HCT116 (cell line): ENCODE measurements around the gene S100A10. TPM values are rescaled to one million over a fixed set of nuclear protein-coding genes. Genes with fewer than 3 reads are reported as not detected.

Experiments used
- ATAC-seq: fragments of 200-7000 bp; cut with Tn5 transposase; 2 replicates; pipeline ENCODE4 v1.9.1; 2020; ENCODE audit warnings: mild to moderate bottlenecking, moderate library complexity
- BruUV-seq: library from RNA; stranded (reverse); fragments of 400-500 nt; replicated peaks from 2 replicates; lab custom pipeline; 2021; lab: Mats Ljungman, UMichigan
- CTCF ChIA-PET: fragments of 300-600 bp; sonication (Branson Sonifier 250); formaldehyde crosslinking; loops from one replicate; lab custom pipeline; 2021; ENCODE audit warnings: antibody characterized with exemption; lab: Charles Lee
- POLR2A ChIA-PET: fragments of 300-600, 350-600 bp; sonication (Branson Sonifier 250); formaldehyde crosslinking; loops from one replicate; lab custom pipeline; 2021; ENCODE audit warnings: antibody characterized with exemption; lab: Charles Lee
- RAD21 ChIA-PET, 2 experiments: fragments of 300-600 bp; sonication (Branson Sonifier 250); formaldehyde crosslinking; loops; one replicate each; lab custom pipeline; 2023; ENCODE audit warnings: low total read pairs in 2 of 2; ENCODE audit not compliant: uncharacterized antibody in 2 of 2, unreplicated experiment in 2 of 2, low non-redundant PET in 1 of 2; lab: Charles Lee
- DNase-seq: peaks from one replicate; pipeline ENCODE4 v3.0.0-alpha.2; 2010; ENCODE audit warnings: low read depth, low spot score
- H2AFZ ChIP-seq: fragments of 200-600 bp; shearing (Covaris generic), sonication (generic); 2 replicates; pipeline ENCODE4 v1.6.1; 2017; ENCODE audit warnings: low read depth, mixed run types, mixed read lengths, antibody characterized with exemption, low read length; ENCODE audit not compliant: poor library complexity, severe bottlenecking
- H3K27ac ChIP-seq: 2 replicates; pipeline ENCODE4 v1.5.1; 2012; ENCODE audit warnings: low read depth, low read length
- H3K27me3 ChIP-seq: fragments of 200-600 bp; sonication (generic); 2 replicates; pipeline ENCODE4 v1.6.1; 2016; ENCODE audit warnings: mixed run types, low read length, mixed read lengths; ENCODE audit not compliant: insufficient read depth
- H3K36me3 ChIP-seq, 2 experiments: fragments of 200-500 bp in 1 of 2; fragments of 200-600 bp in 1 of 2; sonication (Bioruptor generic) in 1 of 2; sonication (generic) in 1 of 2; 2 replicates each; pipeline versions ENCODE4 v1.5.1 to v1.6.1; 2014 to 2016; ENCODE audit warnings: low read length in 2 of 2, inconsistent platforms in 1 of 2, mixed read lengths in 1 of 2, mixed run types in 1 of 2; ENCODE audit not compliant: insufficient read depth in 2 of 2, control insufficient read depth in 1 of 2
- H3K4me1 ChIP-seq, 2 experiments: fragments of 200-600 bp in 1 of 2; sonication (generic) in 1 of 2; 2 replicates each; pipeline versions ENCODE4 v1.5.1 to v1.6.1; 2012 to 2017; ENCODE audit warnings: low read length in 2 of 2, inconsistent platforms in 1 of 2, mild to moderate bottlenecking in 1 of 2, mixed read lengths in 1 of 2, mixed run types in 1 of 2, moderate library complexity in 1 of 2; ENCODE audit not compliant: insufficient read depth in 2 of 2, control insufficient read depth in 1 of 2
- H3K4me2 ChIP-seq: fragments of 200-600 bp; sonication (generic); 2 replicates; pipeline ENCODE4 v1.6.1; 2017; ENCODE audit warnings: mixed run types, low read length, mixed read lengths
- H3K4me3 ChIP-seq, 2 experiments: fragments of 200-600 bp in 1 of 2; sonication (generic) in 1 of 2; replicated peaks in 1 of 2; 2 replicates each; pipeline ENCODE4 v1.5.1; 2011 to 2016; ENCODE audit warnings: low read length in 2 of 2, control low read depth in 1 of 2, low read depth in 1 of 2, mild to moderate bottlenecking in 1 of 2, mixed read lengths in 1 of 2, mixed run types in 1 of 2
- H3K79me2 ChIP-seq: fragments of 200-600 bp; sonication (generic); 2 replicates; pipeline ENCODE4 v1.6.1; 2017; ENCODE audit warnings: mild to moderate bottlenecking, mixed run types, low read length, moderate library complexity, mixed read lengths; ENCODE audit not compliant: insufficient read depth
- H3K9ac ChIP-seq: fragments of 200-600 bp; sonication (generic); 2 replicates; pipeline ENCODE4 v1.6.1; 2016; ENCODE audit warnings: low read length, mixed read lengths
- H3K9me2 ChIP-seq: fragments of 200-600 bp; sonication (generic), shearing (Covaris generic); 2 replicates; pipeline ENCODE4 v1.6.1; 2017; ENCODE audit warnings: mixed run types, mild to moderate bottlenecking, moderate library complexity; ENCODE audit not compliant: insufficient read depth
- H3K9me3 ChIP-seq, 2 experiments: fragments of 200-500 bp in 1 of 2; fragments of 200-600 bp in 1 of 2; sonication (Bioruptor generic) in 1 of 2; sonication (generic) in 1 of 2; 2 replicates each; pipeline ENCODE4 v1.6.1; 2014 to 2017; ENCODE audit warnings: low read length in 2 of 2, mixed read lengths in 2 of 2, inconsistent platforms in 1 of 2, low read depth in 1 of 2, mild to moderate bottlenecking in 1 of 2, mixed run types in 1 of 2, moderate library complexity in 1 of 2; ENCODE audit not compliant: control insufficient read depth in 1 of 2, insufficient read depth in 1 of 2
- H4K20me1 ChIP-seq: fragments of 200-600 bp; sonication (generic), shearing (Covaris generic); 2 replicates; pipeline ENCODE4 v1.6.1; 2017; ENCODE audit warnings: mixed run types, mild to moderate bottlenecking, moderate library complexity; ENCODE audit not compliant: insufficient read depth
- CBX3 ChIP-seq: IDR thresholded peaks from 2 replicates; pipeline ENCODE4 v1.6.1; 2012; ENCODE audit warnings: low read depth
- CEBPB ChIP-seq: IDR thresholded peaks from 2 replicates; pipeline ENCODE4 v1.6.1; 2012; ENCODE audit warnings: low read depth
- FOSL1 ChIP-seq: IDR thresholded peaks from 2 replicates; pipeline ENCODE4 v1.6.1; 2012; ENCODE audit warnings: low read depth
- JUND ChIP-seq: IDR thresholded peaks from 2 replicates; pipeline ENCODE4 v1.6.1; 2012
- POLR2AphosphoS5 ChIP-seq: IDR thresholded peaks from 2 replicates; pipeline ENCODE4 v1.6.1; 2011; ENCODE audit warnings: mild to moderate bottlenecking, low read depth, low read length, moderate library complexity
- SP1 ChIP-seq: IDR thresholded peaks from 2 replicates; pipeline ENCODE4 v1.6.1; 2012; ENCODE audit warnings: low read depth
- SRF ChIP-seq: IDR thresholded peaks from 2 replicates; pipeline ENCODE4 v1.6.1; 2012; ENCODE audit warnings: low read depth
- YY1 ChIP-seq: IDR thresholded peaks from 2 replicates; pipeline ENCODE4 v1.6.1; 2011; ENCODE audit warnings: low read length, low read depth, moderate library complexity, mild to moderate bottlenecking; ENCODE audit not compliant: insufficient replicate concordance; ENCODE audit errors: extremely low read depth
- ZNF274 ChIP-seq: fragments of 200-500 bp; sonication (Bioruptor generic); IDR thresholded peaks from 2 replicates; pipeline ENCODE4 v1.6.1; 2014; ENCODE audit warnings: mild to moderate bottlenecking, low read depth, low read length, inconsistent platforms
- intact Hi-C: fragments of 100-400 bp; cut with micrococcal nuclease; formaldehyde crosslinking; loops from 2 replicates; pipeline ENCODE4 v1.10.0; 2022
- total RNA-seq: library from RNA; stranded (reverse); gene quantifications from one replicate; pipeline ENCODE4 v1.2.1, GENCODE V29; 2021; ENCODE audit not compliant: unreplicated experiment
- TF ChIP-seq, protein P1 (sequence below): IDR thresholded peaks from 2 replicates; pipeline ENCODE4 v1.6.1; 2012
- TF ChIP-seq, protein P2 (sequence below): IDR thresholded peaks from 2 replicates; pipeline ENCODE4 v1.6.1; 2011; ENCODE audit warnings: mild to moderate bottlenecking, low read length, moderate library complexity; ENCODE audit not compliant: insufficient replicate concordance; ENCODE audit errors: extremely low read depth

The S100A10 gene
- total RNA-seq, 1 experiment from 2014 or later, result 340 TPM

DNA sequence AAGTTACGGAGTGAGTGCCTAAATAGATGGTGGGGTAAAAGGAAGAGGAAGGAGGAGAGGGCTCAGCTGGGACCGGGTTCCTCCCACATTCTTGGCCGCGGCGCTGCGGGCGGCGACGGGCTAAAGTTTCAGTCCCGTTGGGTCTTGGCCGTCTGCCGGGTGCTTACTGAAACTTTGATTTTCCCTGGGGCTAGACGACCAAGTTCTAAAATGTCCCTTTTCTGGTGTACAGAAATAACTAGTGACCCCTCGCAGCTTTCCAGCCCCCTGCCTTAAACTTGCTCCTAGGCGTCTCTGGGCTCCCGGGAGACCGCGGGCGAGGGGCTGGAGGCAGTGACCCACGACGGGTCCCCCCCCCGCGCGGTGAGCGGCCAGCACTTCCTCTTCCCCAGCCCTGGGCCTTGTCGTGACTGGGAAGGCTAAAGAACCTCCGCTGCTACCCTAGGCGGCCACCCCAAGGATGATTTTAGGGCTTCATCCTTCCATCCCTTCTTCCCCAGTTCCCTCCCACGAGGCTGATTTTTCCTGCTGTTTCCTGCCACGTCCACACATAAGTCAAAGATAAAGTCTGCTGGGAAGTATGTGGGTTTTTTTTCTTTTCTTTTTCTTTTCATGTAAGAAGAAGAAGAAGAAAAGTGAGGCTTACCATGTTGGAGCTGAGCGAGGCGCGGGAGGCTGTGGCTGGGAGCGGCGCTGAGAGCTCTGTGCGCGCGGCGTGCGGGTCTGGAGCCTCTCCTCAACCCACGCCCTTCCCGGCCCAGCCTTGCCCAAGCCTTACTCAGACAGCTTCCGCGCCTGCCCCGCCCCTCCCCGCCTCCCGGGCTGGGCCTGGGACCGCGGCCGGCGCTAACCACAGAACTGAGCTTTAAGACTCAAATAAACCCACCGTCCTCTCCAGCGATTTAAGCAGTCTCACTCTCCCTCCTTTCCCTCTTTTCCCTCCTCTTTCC is 42.9 kb upstream of the S100A10 start, which contains the start of gene S100A11 (continued):
- TF ChIP-seq JUND (no peak; the same call in 1 of the 2 replicates), POLR2AphosphoS5 (peak; percentile 98), CEBPB (no peak), SP1 (no peak), ZNF274 (no peak)

GRCh38 chr1:152035539-152036266 is 42.0 kb upstream of the S100A10 start:
- Histone ChIP-seq H3K36me3 (peaks cover 21 to 24% of the 10 kb centered on the region in 2 experiments), H3K4me1 (peaks cover 19 to 28% of the 10 kb centered on the region in 2 experiments), H3K4me3 (peak overlapping the region; percentile 64 to 70), H3K79me2 (peaks cover 38% of the 10 kb centered on the region), H3K9me3 (no peaks in the 10 kb centered on the region), H3K27me3 (no peaks in the 10 kb centered on the region; the same call in 1 of the 2 replicates), H3K9ac (peak overlapping the region; percentile 86), H3K27ac (peak overlapping the region; percentile 79), H4K20me1 (no peaks in the 10 kb centered on the region), H3K9me2 (no peaks in the 10 kb centered on the region), H3K4me2 (peak overlapping the region; percentile 89), H2AFZ (no peak overlapping the region)
- DNase-seq, result no peak
- CTCF ChIA-PET, result interaction anchor here (1.2 to 3.8 kb wide), 6 partner anchors 12 to 423 kb away, joined by 3 to 26 read pairs (median 13); no protein-coding TSS in a partner anchor
- BruUV-seq, result TSS peak; percentile 90
- RAD21 ChIA-PET, result interaction anchor here (0.6 to 0.7 kb wide), 2 partner anchors 13 to 1887 kb away, joined by 3 to 4 read pairs; partner anchors contain the start of gene GATAD2B (in 1 of the 2)
- TF ChIP-seq FOSL1 (no peak), ZNF274 (no peak), JUND (no peak), CBX3 (no peak), YY1 (no peak), SP1 (no peak), SRF (no peak), CEBPB (no peak)
- TF ChIP-seq, protein P1, sequence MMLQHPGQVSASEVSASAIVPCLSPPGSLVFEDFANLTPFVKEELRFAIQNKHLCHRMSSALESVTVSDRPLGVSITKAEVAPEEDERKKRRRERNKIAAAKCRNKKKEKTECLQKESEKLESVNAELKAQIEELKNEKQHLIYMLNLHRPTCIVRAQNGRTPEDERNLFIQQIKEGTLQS, result no peak
- TF ChIP-seq, protein P2, sequence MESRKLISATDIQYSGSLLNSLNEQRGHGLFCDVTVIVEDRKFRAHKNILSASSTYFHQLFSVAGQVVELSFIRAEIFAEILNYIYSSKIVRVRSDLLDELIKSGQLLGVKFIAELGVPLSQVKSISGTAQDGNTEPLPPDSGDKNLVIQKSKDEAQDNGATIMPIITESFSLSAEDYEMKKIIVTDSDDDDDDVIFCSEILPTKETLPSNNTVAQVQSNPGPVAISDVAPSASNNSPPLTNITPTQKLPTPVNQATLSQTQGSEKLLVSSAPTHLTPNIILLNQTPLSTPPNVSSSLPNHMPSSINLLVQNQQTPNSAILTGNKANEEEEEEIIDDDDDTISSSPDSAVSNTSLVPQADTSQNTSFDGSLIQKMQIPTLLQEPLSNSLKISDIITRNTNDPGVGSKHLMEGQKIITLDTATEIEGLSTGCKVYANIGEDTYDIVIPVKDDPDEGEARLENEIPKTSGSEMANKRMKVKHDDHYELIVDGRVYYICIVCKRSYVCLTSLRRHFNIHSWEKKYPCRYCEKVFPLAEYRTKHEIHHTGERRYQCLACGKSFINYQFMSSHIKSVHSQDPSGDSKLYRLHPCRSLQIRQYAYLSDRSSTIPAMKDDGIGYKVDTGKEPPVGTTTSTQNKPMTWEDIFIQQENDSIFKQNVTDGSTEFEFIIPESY, result no peak
- no peak for ATAC-seq
- intact Hi-C loops, result loop anchor here (1.0 kb wide), 1 partner anchor 13 kb away; no protein-coding TSS in a partner anchor
- POLR2A ChIA-PET, result interaction anchor here (0.7 to 2.1 kb wide), 3 partner anchors 12 to 716 kb away, joined by 3 to 35 read pairs (median 7); no protein-coding TSS in a partner anchor
